Mesodermal cell (in vitro differentiated cells): ENCODE data around the gene EPHB6.

Experiments
- H3K27ac ChIP-seq: 2 replicates; pipeline ENCODE4 v1.7.0; 2013; ENCODE audit warnings: mild to moderate bottlenecking, low read depth, low read length, moderate library complexity; ENCODE audit not compliant: severe bottlenecking
- H3K36me3 ChIP-seq: 2 replicates; pipeline ENCODE4 v1.7.1; 2013; ENCODE audit warnings: mild to moderate bottlenecking, low read length, moderate library complexity; ENCODE audit not compliant: control insufficient read depth, insufficient read depth
- H3K4me1 ChIP-seq: one replicate; pipeline ENCODE4 v1.7.1; 2013; ENCODE audit warnings: mild to moderate bottlenecking, low read length; ENCODE audit not compliant: insufficient read depth, control insufficient read depth, poor library complexity, severe bottlenecking
- H3K4me3 ChIP-seq: 2 replicates; pipeline ENCODE4 v1.7.0; 2013; ENCODE audit warnings: low read length, control low read depth, mild to moderate bottlenecking; ENCODE audit not compliant: insufficient read depth, poor library complexity, severe bottlenecking; ENCODE audit errors: extremely low read depth
- H3K9me3 ChIP-seq: 2 replicates; pipeline ENCODE4 v1.7.1; 2013; ENCODE audit warnings: mild to moderate bottlenecking, low read length, moderate library complexity; ENCODE audit not compliant: control insufficient read depth
- WGBS, 2 experiments: methylation state at CpG; one replicate each; pipeline ENCODE4 v1.1.5; 2013; ENCODE audit warnings: missing lambda C conversion rate in 2 of 2; ENCODE audit not compliant: insufficient coverage in 2 of 2; 5-methylcytosine and 5-hydroxymethylcytosine counted together

The EPHB6 gene

DNA sequence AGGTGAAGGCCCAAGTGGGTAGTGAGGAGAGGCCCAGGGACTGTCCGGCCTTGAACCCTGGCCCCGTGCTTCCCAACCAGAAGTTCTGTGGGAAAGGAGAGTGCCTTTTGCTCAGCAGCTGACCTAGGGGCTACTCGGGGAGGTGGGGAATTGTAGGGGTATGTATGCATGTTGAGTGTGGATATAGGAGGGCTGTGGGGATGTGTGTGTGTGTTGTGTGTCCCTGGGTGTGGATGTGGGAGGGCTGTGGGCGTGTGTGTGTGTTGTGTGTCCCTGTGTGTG, 12.2 kb downstream of the EPHB6 start:
- no peaks in the 10 kb centered on the region for H3K4me1 ChIP-seq
- 88 to 89% methylated on average over 3 of the region's 4 CpGs for WGBS, 2 experiments
- H3K36me3 ChIP-seq: no peaks in the 10 kb centered on the region
- no peak overlapping the region for H3K4me3 ChIP-seq
- no peaks in the 10 kb centered on the region for H3K9me3 ChIP-seq
- H3K27ac ChIP-seq: no peak overlapping the region

DNA sequence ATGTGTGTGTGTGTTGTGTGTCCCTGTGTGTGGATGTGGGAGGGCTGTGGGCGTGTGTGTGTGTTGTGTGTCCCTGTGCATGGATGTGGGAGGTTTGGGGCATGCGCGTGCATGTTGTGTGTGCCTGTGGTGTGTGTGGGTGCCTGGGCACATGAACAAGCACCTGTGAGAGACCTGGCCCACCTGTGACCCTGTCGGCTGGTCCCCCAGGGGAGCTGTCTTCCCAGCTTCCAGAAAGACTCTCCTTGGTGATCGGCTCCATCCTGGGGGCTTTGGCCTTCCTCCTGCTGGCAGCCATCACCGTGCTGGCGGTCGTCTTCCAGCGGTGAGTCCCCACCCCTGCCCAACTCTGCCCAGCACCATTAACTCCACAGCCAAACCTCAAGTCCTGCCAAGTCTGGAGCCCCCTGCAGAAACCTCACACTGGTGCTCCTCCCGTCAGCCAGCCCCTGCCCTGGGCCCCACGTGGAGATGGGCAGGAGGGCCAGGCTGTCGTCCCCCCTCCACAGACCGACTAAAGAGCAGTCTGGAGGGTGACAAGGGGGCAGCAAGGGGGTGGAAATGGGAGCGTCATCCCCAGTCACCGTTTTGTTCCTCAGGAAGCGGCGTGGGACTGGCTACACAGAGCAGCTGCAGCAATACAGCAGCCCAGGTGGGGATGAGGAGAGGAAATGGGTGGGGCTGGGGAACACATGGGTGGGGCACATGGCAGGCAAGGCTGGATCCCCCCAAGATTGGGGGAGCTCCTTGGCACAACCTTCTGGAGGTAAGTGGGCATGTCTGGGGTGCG, 12.7 kb downstream of the EPHB6 start:
- Histone ChIP-seq H3K9me3 (no peaks in the 10 kb centered on the region), H3K27ac (no peak overlapping the region), H3K4me1 (no peaks in the 10 kb centered on the region), H3K4me3 (no peak overlapping the region), H3K36me3 (no peaks in the 10 kb centered on the region)
- 72 to 90% methylated on average over 5 to 15 of the region's 18 CpGs for WGBS, 2 experiments

GRCh38 chr7:142868188-142868985, 13.5 kb downstream of the EPHB6 start:
- 92 to 95% methylated on average over 21 to 24 of the region's 31 CpGs for WGBS, 2 experiments
- H3K27ac ChIP-seq: no peak overlapping the region
- no peaks in the 10 kb centered on the region for H3K4me1 ChIP-seq
- no peak overlapping the region for H3K4me3 ChIP-seq
- no peaks in the 10 kb centered on the region for H3K9me3 ChIP-seq
- H3K36me3 ChIP-seq: no peaks in the 10 kb centered on the region

GRCh38 chr7:142868986-142869415, 14.1 kb downstream of the EPHB6 start:
- no peaks in the 10 kb centered on the region for H3K9me3 ChIP-seq
- no peaks in the 10 kb centered on the region for H3K4me1 ChIP-seq
- no peaks in the 10 kb centered on the region for H3K36me3 ChIP-seq
- H3K27ac ChIP-seq: no peak overlapping the region
- 91 to 92% methylated on average over 9 to 10 of the region's 11 CpGs for WGBS, 2 experiments
- no peak overlapping the region for H3K4me3 ChIP-seq

DNA sequence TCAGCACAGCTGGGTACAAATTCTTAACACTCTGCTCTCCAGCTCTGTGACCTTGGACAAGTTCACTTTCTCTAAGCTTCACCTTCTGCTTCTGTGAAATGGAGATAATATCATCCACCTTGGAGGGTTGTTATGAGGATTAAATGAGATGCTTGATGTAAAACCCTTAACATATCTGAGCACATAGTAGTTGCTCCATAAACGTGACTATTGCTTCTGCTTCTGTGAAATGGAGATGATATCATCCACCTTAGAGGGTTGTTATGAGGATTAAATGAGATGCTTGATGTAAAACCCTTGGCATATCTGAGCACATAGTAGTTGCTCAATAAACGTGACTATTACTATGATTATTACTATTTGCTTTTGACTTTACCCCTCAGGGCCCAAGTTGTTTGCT, 14.6 kb downstream of the EPHB6 start:
- WGBS, 2 experiments: 90 to 100% methylated on average over 1 of the region's 2 CpGs
- Histone ChIP-seq H3K27ac (no peak overlapping the region), H3K36me3 (no peaks in the 10 kb centered on the region), H3K4me3 (no peak overlapping the region), H3K9me3 (no peaks in the 10 kb centered on the region), H3K4me1 (no peaks in the 10 kb centered on the region)

DNA sequence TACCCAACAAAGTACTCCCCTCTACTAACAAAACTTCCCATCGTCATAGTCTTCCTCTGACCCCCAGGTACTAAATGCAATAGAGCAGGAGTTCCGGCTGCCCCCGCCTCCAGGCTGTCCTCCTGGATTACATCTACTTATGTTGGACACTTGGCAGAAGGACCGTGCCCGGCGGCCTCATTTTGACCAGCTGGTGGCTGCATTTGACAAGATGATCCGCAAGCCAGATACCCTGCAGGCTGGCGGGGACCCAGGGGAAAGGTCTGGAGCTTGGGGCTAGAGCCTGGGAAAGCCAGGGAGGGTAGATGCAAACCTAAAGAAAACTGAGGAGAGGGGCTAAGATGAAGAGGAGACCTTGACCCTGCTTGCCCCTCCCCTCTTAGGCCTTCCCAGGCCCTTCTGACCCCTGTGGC, 15.3 kb downstream of the EPHB6 start:
- no peaks in the 10 kb centered on the region for H3K9me3 ChIP-seq
- no peak overlapping the region for H3K4me3 ChIP-seq
- WGBS, 2 experiments: 76 to 80% methylated on average over 8 of the region's 8 CpGs
- no peaks in the 10 kb centered on the region for H3K4me1 ChIP-seq
- H3K27ac ChIP-seq: no peak overlapping the region
- H3K36me3 ChIP-seq: no peaks in the 10 kb centered on the region

- 95 to 100% methylated on average over 6 of the region's 14 CpGs for WGBS, 2 experiments
These were observed 15.8 kb downstream of the EPHB6 start for GRCh38 chr7:142870566-142871259.

GRCh38 chr7:142871260-142872105, 16.6 kb downstream of the EPHB6 start:
- no peaks in the 10 kb centered on the region for H3K9me3 ChIP-seq
- WGBS, 2 experiments: 90 to 95% methylated on average over 19 to 21 of the region's 23 CpGs
- no peak overlapping the region for H3K4me3 ChIP-seq

More at GRCh38 chr7:142870566-142871259, 15.8 kb downstream of the EPHB6 start:
- H3K36me3 ChIP-seq: no peaks in the 10 kb centered on the region
- H3K9me3 ChIP-seq: no peaks in the 10 kb centered on the region
- H3K4me1 ChIP-seq: no peaks in the 10 kb centered on the region
- H3K4me3 ChIP-seq: no peak overlapping the region
- no peak overlapping the region for H3K27ac ChIP-seq

DNA sequence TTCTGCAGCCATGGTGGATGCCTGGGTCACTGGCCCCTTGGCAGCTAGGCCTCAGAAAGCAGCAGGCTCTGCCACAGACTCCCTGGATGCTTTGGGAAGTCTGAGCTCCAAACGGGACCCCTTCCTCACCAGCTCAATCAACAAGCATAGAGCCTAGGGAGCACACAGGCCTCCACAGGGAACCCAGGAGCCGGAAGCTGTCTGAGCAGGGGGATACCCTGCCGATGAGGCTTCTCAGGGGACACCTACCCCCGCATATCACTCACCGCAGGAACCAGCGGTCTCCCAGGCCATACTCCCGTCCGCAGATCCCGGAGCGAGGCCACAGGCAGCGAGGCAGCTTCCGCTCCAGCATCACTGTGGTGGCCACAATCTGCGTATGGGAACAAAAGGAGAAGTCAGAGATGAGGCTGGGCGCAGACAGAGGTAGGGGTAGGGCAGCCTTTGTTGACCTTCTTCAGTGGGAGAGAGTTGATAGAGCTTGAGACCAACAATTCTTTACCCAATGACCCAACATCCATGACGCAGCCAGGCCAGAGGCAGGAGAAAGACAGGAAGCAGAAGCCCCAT, 17.3 kb downstream of the EPHB6 start:
- WGBS, 2 experiments: 95% methylated on average over 12 of the region's 15 CpGs
- no peaks in the 10 kb centered on the region for H3K4me1 ChIP-seq
- H3K36me3 ChIP-seq: no peaks in the 10 kb centered on the region
- no peak overlapping the region for H3K27ac ChIP-seq
- H3K9me3 ChIP-seq: no peaks in the 10 kb centered on the region
- H3K4me3 ChIP-seq: no peak overlapping the region

More at GRCh38 chr7:142871260-142872105, 16.6 kb downstream of the EPHB6 start:
- Histone ChIP-seq H3K27ac (no peak overlapping the region), H3K36me3 (no peaks in the 10 kb centered on the region), H3K4me1 (no peaks in the 10 kb centered on the region)

GRCh38 chr7:142873281-142873784, 18.5 kb downstream of the EPHB6 start:
- 80 to 86% methylated on average over 9 to 10 of the region's 11 CpGs for WGBS, 2 experiments
- Histone ChIP-seq H3K9me3 (no peaks in the 10 kb centered on the region), H3K36me3 (no peaks in the 10 kb centered on the region), H3K4me1 (no peaks in the 10 kb centered on the region), H3K4me3 (no peak overlapping the region), H3K27ac (no peak overlapping the region)
